H1 (cell line): ENCODE measurements around the gene EPHA6. TPM values are rescaled to one million over a fixed set of nuclear protein-coding genes. Genes with fewer than 3 reads are reported as not detected.

Experiments
- CTCF ChIA-PET: fragments of 300-600 bp; sonication (Branson Sonifier 250); formaldehyde crosslinking; loops from one replicate; lab custom pipeline; 2021; ENCODE audit not compliant: partially characterized antibody; lab: Charles Lee
- POLR2A ChIA-PET: fragments of 300-600 bp; sonication (Branson Sonifier 250); formaldehyde crosslinking; loops from one replicate; lab custom pipeline; 2021; ENCODE audit warnings: inconsistent platforms; ENCODE audit not compliant: partially characterized antibody; lab: Charles Lee
- DNase-seq, 2 experiments: peaks; one replicate each; pipeline versions ENCODE4 v3.0.0 to v3.0.0-alpha.2; 2010 to 2022; ENCODE audit warnings: low spot score in 2 of 2, low read depth in 1 of 2, mixed read lengths in 1 of 2
- FAIRE-seq: peaks from 2 replicates; lab custom pipeline; 2011; peaks lifted over from hg19 to GRCh38; lab: Jason Lieb, UNC
- H2AFZ ChIP-seq: 2 replicates; pipeline ENCODE4 v1.8.1; 2012; ENCODE audit warnings: low read length, inconsistent platforms
- H2AK5ac ChIP-seq: 2 replicates; pipeline ENCODE4 v1.6.1; 2013; ENCODE audit warnings: low read depth, low read length
- H2BK120ac ChIP-seq: replicated peaks from 2 replicates; pipeline ENCODE3; 2013; ENCODE audit warnings: low read depth, low read length, inconsistent platforms
- H2BK12ac ChIP-seq: 2 replicates; pipeline ENCODE4 v1.6.1; 2013; ENCODE audit warnings: low read depth, low read length
- H2BK15ac ChIP-seq: 2 replicates; pipeline ENCODE4 v1.6.1; 2013; ENCODE audit warnings: low read length
- H2BK20ac ChIP-seq: 2 replicates; pipeline ENCODE4 v1.6.1; 2013; ENCODE audit warnings: low read length
- H2BK5ac ChIP-seq: 2 replicates; pipeline ENCODE4 v1.6.1; 2013; ENCODE audit warnings: low read depth, low read length
- H3K14ac ChIP-seq: 2 replicates; pipeline ENCODE4 v1.6.1; 2013; ENCODE audit warnings: inconsistent platforms; ENCODE audit not compliant: insufficient read length
- H3K18ac ChIP-seq: 2 replicates; pipeline ENCODE4 v1.6.1; 2013; ENCODE audit warnings: low read length; ENCODE audit errors: extremely low read depth
- H3K23ac ChIP-seq: 2 replicates; pipeline ENCODE4 v1.6.1; 2013; ENCODE audit warnings: inconsistent platforms; ENCODE audit not compliant: insufficient read length
- H3K23me2 ChIP-seq: 2 replicates; pipeline ENCODE4 v1.6.1; 2013; ENCODE audit warnings: low read depth, low read length
- H3K27ac ChIP-seq: 2 replicates; pipeline ENCODE4 v1.6.1; 2011; ENCODE audit warnings: low read depth, low read length, inconsistent platforms
- H3K27me3 ChIP-seq, 4 experiments: replicated peaks in 1 of 4; 1 replicate in 1 of 4; 2 replicates in 3 of 4; pipeline versions ENCODE4 v1.6.1 to v1.8.1; 2011 to 2013; ENCODE audit warnings: low read length in 3 of 4, mild to moderate bottlenecking in 3 of 4, inconsistent platforms in 2 of 4, mixed read lengths in 2 of 4, moderate library complexity in 1 of 4; ENCODE audit not compliant: control insufficient read depth in 3 of 4, insufficient read depth in 3 of 4; ENCODE audit errors: extremely low read depth in 1 of 4
- H3K36me3 ChIP-seq, 4 experiments: 2 replicates each; pipeline versions ENCODE4 v1.6.1 to v1.8.1; 2011 to 2013; ENCODE audit warnings: mild to moderate bottlenecking in 4 of 4, low read length in 3 of 4, moderate library complexity in 2 of 4, control low read depth in 1 of 4, inconsistent platforms in 1 of 4; ENCODE audit not compliant: insufficient read depth in 4 of 4, control insufficient read depth in 2 of 4
- H3K4ac ChIP-seq: replicated peaks from 2 replicates; pipeline ENCODE3; 2013; ENCODE audit warnings: low read length, low read depth, mixed read lengths, inconsistent platforms; ENCODE audit not compliant: insufficient read length
- H3K4me1 ChIP-seq, 4 experiments: replicated peaks in 1 of 4; 1 replicate in 1 of 4; 2 replicates in 3 of 4; pipeline versions ENCODE4 v1.6.1 to v1.8.1; 2011 to 2013; ENCODE audit warnings: low read length in 3 of 4, inconsistent platforms in 2 of 4, mixed read lengths in 1 of 4; ENCODE audit not compliant: insufficient read depth in 4 of 4, control insufficient read depth in 3 of 4
- H3K4me2 ChIP-seq, 2 experiments: 2 replicates each; pipeline versions ENCODE4 v1.6.1 to v1.8.1; 2011 to 2013; ENCODE audit warnings: low read depth in 2 of 2, low read length in 2 of 2, control low read depth in 1 of 2, inconsistent platforms in 1 of 2, mild to moderate bottlenecking in 1 of 2; ENCODE audit not compliant: insufficient read depth in 1 of 2
- H3K4me3 ChIP-seq, 4 experiments: fragments of 200-600, 300-600 bp in 1 of 4; sonication (generic), shearing (Covaris generic), sonication (Bioruptor Twin) in 1 of 4; 2 replicates each; pipeline versions ENCODE4 v1.5.1 to v1.8.1; 2011 to 2016; ENCODE audit warnings: low read length in 4 of 4, low read depth in 3 of 4, control low read depth in 2 of 4, inconsistent platforms in 2 of 4, mild to moderate bottlenecking in 2 of 4, mixed read lengths in 1 of 4, moderate library complexity in 1 of 4; ENCODE audit not compliant: insufficient read depth in 2 of 4; ENCODE audit errors: extremely low read depth in 1 of 4
- H3K56ac ChIP-seq: replicated peaks from 2 replicates; pipeline ENCODE3; 2013; ENCODE audit warnings: low read depth, mild to moderate bottlenecking, mixed read lengths, low read length, inconsistent platforms; ENCODE audit not compliant: insufficient read length
- H3K79me1 ChIP-seq: 2 replicates; pipeline ENCODE4 v1.6.1; 2013; ENCODE audit warnings: low read depth, low read length, control low read depth
- H3K79me2 ChIP-seq, 2 experiments: 2 replicates each; pipeline versions ENCODE4 v1.6.1 to v1.8.1; 2012 to 2013; ENCODE audit warnings: low read length in 2 of 2, mild to moderate bottlenecking in 2 of 2, inconsistent platforms in 1 of 2; ENCODE audit not compliant: insufficient read depth in 2 of 2, control insufficient read depth in 1 of 2
- H3K9ac ChIP-seq, 4 experiments: replicated peaks in 1 of 4; 1 replicate in 1 of 4; 2 replicates in 3 of 4; pipeline versions ENCODE4 v1.6.1 to v1.8.1; 2011 to 2013; ENCODE audit warnings: low read depth in 3 of 4, low read length in 3 of 4, control low read depth in 2 of 4, mild to moderate bottlenecking in 2 of 4, moderate library complexity in 2 of 4, inconsistent platforms in 1 of 4; ENCODE audit errors: extremely low read depth in 1 of 4
- H3K9me3 ChIP-seq, 2 experiments: 2 replicates each; pipeline versions ENCODE4 v1.6.1 to v1.8.1; 2012 to 2013; ENCODE audit warnings: mild to moderate bottlenecking in 2 of 2, moderate library complexity in 2 of 2, control low read depth in 1 of 2, inconsistent platforms in 1 of 2, low read depth in 1 of 2, low read length in 1 of 2, mixed read lengths in 1 of 2; ENCODE audit not compliant: insufficient read depth in 2 of 2
- H4K20me1 ChIP-seq, 2 experiments: replicated peaks in 1 of 2; 2 replicates each; pipeline versions ENCODE3 to v1.8.1; 2011 to 2013; ENCODE audit warnings: inconsistent platforms in 2 of 2, low read length in 2 of 2, mild to moderate bottlenecking in 1 of 2; ENCODE audit not compliant: insufficient read depth in 2 of 2, control insufficient read depth in 1 of 2
- H4K5ac ChIP-seq: 2 replicates; pipeline ENCODE4 v1.6.1; 2013; ENCODE audit warnings: low read length, low read depth, mixed read lengths, inconsistent platforms; ENCODE audit not compliant: insufficient read length
- H4K8ac ChIP-seq: 2 replicates; pipeline ENCODE4 v1.8.0; 2013; ENCODE audit warnings: mild to moderate bottlenecking, moderate library complexity, low read length, inconsistent platforms; ENCODE audit not compliant: insufficient read depth; ENCODE audit errors: extremely low read depth
- H4K91ac ChIP-seq: replicated peaks from 2 replicates; pipeline ENCODE3; 2013; ENCODE audit warnings: low read length, mixed read lengths, inconsistent platforms; ENCODE audit not compliant: insufficient read length
- CHD1 ChIP-seq: IDR thresholded peaks from 2 replicates; pipeline ENCODE4 v1.6.1; 2012; ENCODE audit warnings: low read depth, low read length, improper control_type of control experiment
- GTF2F1 ChIP-seq: IDR thresholded peaks from 2 replicates; pipeline ENCODE4 v1.6.1; 2012; ENCODE audit warnings: low read depth, low read length, improper control_type of control experiment, borderline replicate concordance
- JUN ChIP-seq: IDR thresholded peaks from 2 replicates; pipeline ENCODE4 v1.6.1; 2011; ENCODE audit warnings: low read depth, mild to moderate bottlenecking, improper control_type of control experiment, low read length
- KDM4A ChIP-seq: IDR thresholded peaks from one replicate; pipeline ENCODE4 v1.7.1; 2012; ENCODE audit warnings: low read depth, mild to moderate bottlenecking, moderate library complexity, low read length, inconsistent platforms; ENCODE audit not compliant: severe bottlenecking
- NANOG ChIP-seq: IDR thresholded peaks from 2 replicates; pipeline ENCODE4 v1.6.1; 2011; ENCODE audit warnings: low read length, low read depth, mild to moderate bottlenecking, inconsistent platforms; ENCODE audit not compliant: insufficient read depth, poor library complexity, severe bottlenecking
- PHF8 ChIP-seq: fragments of 200-600 bp; sonication (generic); conservative IDR thresholded peaks from 2 replicates; pipeline ENCODE4 v1.7.1; 2012; ENCODE audit warnings: low read depth, mild to moderate bottlenecking, inconsistent platforms, low read length, moderate library complexity
- POLR2AphosphoS5 ChIP-seq: IDR thresholded peaks from 2 replicates; pipeline ENCODE4 v1.6.1; 2011; ENCODE audit warnings: low read depth, low read length
- SAP30 ChIP-seq: fragments of 300-600 bp; sonication (generic); IDR thresholded peaks from 2 replicates; pipeline ENCODE4 v1.7.1; 2012; ENCODE audit warnings: low read length, moderate library complexity, mild to moderate bottlenecking, inconsistent platforms; ENCODE audit not compliant: insufficient read depth, insufficient replicate concordance
- SIRT6 ChIP-seq: IDR thresholded peaks from one replicate; pipeline ENCODE4 v1.7.1; 2012; ENCODE audit warnings: low read length, inconsistent platforms
- SIX5 ChIP-seq: IDR thresholded peaks from 2 replicates; pipeline ENCODE4 v1.6.1; 2011; ENCODE audit warnings: mild to moderate bottlenecking, low read depth, low read length
- SP4 ChIP-seq: IDR thresholded peaks from 2 replicates; pipeline ENCODE4 v1.6.1; 2012; ENCODE audit warnings: low read length, inconsistent platforms
- ZNF274 ChIP-seq: IDR thresholded peaks from 2 replicates; pipeline ENCODE4 v1.7.0; 2012; ENCODE audit warnings: low read length, borderline replicate concordance; ENCODE audit errors: extremely low read depth
- WGBS, 2 experiments: shearing (Covaris generic) in 1 of 2; methylation state at CpG; one replicate each; pipeline versions ENCODE4 v1.1.6 to v1.1.7; 2013 to 2015; ENCODE audit warnings: low lambda C conversion rate in 2 of 2, mixed read lengths in 2 of 2, inconsistent platforms in 1 of 2, low coverage in 1 of 2, missing lambda C conversion rate in 1 of 2; ENCODE audit not compliant: insufficient replicate concordance in 2 of 2, insufficient coverage in 1 of 2, insufficient read length in 1 of 2; ENCODE audit errors: extremely low coverage in 1 of 2, missing lambda C conversion rate in 1 of 2; 5-methylcytosine and 5-hydroxymethylcytosine counted together
- polyA plus RNA-seq, 7 experiments: library from polyadenylated mRNA; depleted of rRNA in 3 of 7; stranded (reverse) in 5 of 7; unstranded in 2 of 7; fragments of >200 nt in 5 of 7; fragments of 200-250 nt in 2 of 7; gene quantifications; 1 replicate in 5 of 7; 2 replicates in 1 of 7; 4 replicates in 1 of 7; pipeline versions ENCODE4 v1.2.1 to v1.2.3, GENCODE V29; 2011 to 2013; ENCODE audit warnings: missing spikeins in 2 of 7, mixed read lengths in 2 of 7
- total RNA-seq: library from RNA; stranded (reverse); fragmentation: NEBNext Ultra II Directional; extraction: Animal tissue kit (Norgen Biotek cat#: 25700); gene quantifications from 2 replicates; pipeline ENCODE4 v1.2.1, GENCODE V29; 2021
- TF ChIP-seq, protein P1 (sequence below): IDR thresholded peaks from 2 replicates; pipeline ENCODE4 v1.6.1; 2012; ENCODE audit warnings: low read length, inconsistent platforms

Gene EPHA6
- total and polyA plus RNA-seq, 2 of the 8 experiments (the other 6 are each of a cell fraction or from before 2014, with no cell fraction given) = 0.83 to 3.2 TPM

DNA sequence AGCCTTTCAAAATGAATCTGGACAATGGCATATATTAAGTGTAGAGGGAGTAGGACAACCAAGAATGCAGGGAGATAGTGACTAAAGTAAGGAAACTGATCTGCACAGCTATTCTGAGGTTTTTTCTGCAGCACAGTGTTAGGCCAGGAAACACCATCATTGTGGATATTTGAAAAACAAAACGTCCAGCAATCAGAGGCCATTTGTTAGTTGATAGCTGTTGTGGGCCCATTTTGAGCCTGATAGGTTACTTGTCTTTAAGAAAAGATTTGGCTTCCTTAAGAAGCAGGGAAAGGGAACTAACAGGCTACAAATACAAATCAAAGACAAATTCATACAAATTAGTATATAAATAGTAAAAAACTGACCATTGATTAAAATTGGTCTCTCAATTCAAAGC is 574.4 kb downstream of the EPHA6 start:
- 38% methylated on average over 1 of the region's 1 CpG; no CpG with 5 or more reads in 1 of the 2 experiments for WGBS, 2 experiments
- TF ChIP-seq SIX5 (no peak), ZNF274 (no peak), POLR2AphosphoS5 (no peak), CHD1 (no peak), SAP30 (no peak), SIRT6 (no peak), KDM4A (no peak), NANOG (no peak), JUN (no peak), GTF2F1 (no peak), SP4 (no peak), PHF8 (no peak)
- TF ChIP-seq, protein P1, sequence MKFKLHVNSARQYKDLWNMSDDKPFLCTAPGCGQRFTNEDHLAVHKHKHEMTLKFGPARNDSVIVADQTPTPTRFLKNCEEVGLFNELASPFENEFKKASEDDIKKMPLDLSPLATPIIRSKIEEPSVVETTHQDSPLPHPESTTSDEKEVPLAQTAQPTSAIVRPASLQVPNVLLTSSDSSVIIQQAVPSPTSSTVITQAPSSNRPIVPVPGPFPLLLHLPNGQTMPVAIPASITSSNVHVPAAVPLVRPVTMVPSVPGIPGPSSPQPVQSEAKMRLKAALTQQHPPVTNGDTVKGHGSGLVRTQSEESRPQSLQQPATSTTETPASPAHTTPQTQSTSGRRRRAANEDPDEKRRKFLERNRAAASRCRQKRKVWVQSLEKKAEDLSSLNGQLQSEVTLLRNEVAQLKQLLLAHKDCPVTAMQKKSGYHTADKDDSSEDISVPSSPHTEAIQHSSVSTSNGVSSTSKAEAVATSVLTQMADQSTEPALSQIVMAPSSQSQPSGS = no peak

More for the DNA sequence above, 574.4 kb downstream of the EPHA6 start:
- Histone ChIP-seq H2BK120ac (no peak overlapping the region), H3K56ac (no peak overlapping the region), H3K4ac (no peak overlapping the region), H4K20me1 (no peaks in the 10 kb centered on the region), H3K79me1 (no peaks in the 10 kb centered on the region), H2AFZ (no peak overlapping the region), H3K4me1 (peaks cover 0 to 3% (median 0%) of the 10 kb centered on the region in 4 experiments; a peak in 1 of 7 replicates), H3K23ac (no peak overlapping the region), H3K79me2 (no peaks in the 10 kb centered on the region), H3K23me2 (no peaks in the 10 kb centered on the region), H3K9ac (no peak overlapping the region), H3K36me3 (no peaks in the 10 kb centered on the region; a peak in 1 of 8 replicates), H2BK20ac (no peak overlapping the region), H4K8ac (no peak overlapping the region), H2BK12ac (no peak overlapping the region), H3K27ac (no peak overlapping the region), H3K14ac (no peak overlapping the region), H3K4me3 (no peak overlapping the region), H3K18ac (no peak overlapping the region), H4K91ac (no peak overlapping the region), H2BK15ac (no peak overlapping the region), H3K9me3 (peaks cover 11 to 20% of the 10 kb centered on the region in 2 experiments), H3K4me2 (no peak overlapping the region), H2AK5ac (no peak overlapping the region), H4K5ac (no peak overlapping the region), H2BK5ac (no peak overlapping the region), H3K27me3 (no peaks in the 10 kb centered on the region)
- ChIA-PET CTCF (no interaction called here), POLR2A (no interaction called here)
- DNase-seq = no peak
- no peak for FAIRE-seq
